Bronchial epithelial cell (primary cell): ENCODE data around the gene WIPF2. TPM values are rescaled to one million over a fixed set of nuclear protein-coding genes. Genes with fewer than 3 reads are reported as not detected.

Source experiments
- DNase-seq: peaks from one replicate; pipeline ENCODE4 v3.0.0-alpha.2; 2010; ENCODE audit warnings: low read depth
- FAIRE-seq: peaks from 2 replicates; lab custom pipeline; 2011; peaks lifted over from hg19 to GRCh38; lab: Jason Lieb, UNC
- H3K27me3 ChIP-seq: 2 replicates; pipeline ENCODE4 v1.5.1; 2011; ENCODE audit warnings: low read length; ENCODE audit not compliant: control insufficient read depth, insufficient read depth
- H3K36me3 ChIP-seq: 2 replicates; pipeline ENCODE4 v1.5.1; 2011; ENCODE audit warnings: low read length; ENCODE audit not compliant: control insufficient read depth, insufficient read depth
- H3K4me3 ChIP-seq: 2 replicates; pipeline ENCODE4 v1.5.1; 2011; ENCODE audit warnings: mild to moderate bottlenecking, low read depth, low read length, control low read depth
- total RNA-seq: library from RNA; depleted of rRNA; stranded (reverse); fragments of >200 nt; gene quantifications from 2 replicates; pipeline ENCODE4 v1.2.1, GENCODE V29; 2014
- TF ChIP-seq, protein P1 (sequence below): IDR thresholded peaks from 2 replicates; pipeline ENCODE4 v1.5.1; 2011; ENCODE audit warnings: mild to moderate bottlenecking, moderate library complexity, low read length, control low read depth, inconsistent platforms; ENCODE audit not compliant: insufficient read depth, severe bottlenecking

The WIPF2 gene
- total RNA-seq, 1 donor from 2014 or later, result 6.3 TPM

DNA sequence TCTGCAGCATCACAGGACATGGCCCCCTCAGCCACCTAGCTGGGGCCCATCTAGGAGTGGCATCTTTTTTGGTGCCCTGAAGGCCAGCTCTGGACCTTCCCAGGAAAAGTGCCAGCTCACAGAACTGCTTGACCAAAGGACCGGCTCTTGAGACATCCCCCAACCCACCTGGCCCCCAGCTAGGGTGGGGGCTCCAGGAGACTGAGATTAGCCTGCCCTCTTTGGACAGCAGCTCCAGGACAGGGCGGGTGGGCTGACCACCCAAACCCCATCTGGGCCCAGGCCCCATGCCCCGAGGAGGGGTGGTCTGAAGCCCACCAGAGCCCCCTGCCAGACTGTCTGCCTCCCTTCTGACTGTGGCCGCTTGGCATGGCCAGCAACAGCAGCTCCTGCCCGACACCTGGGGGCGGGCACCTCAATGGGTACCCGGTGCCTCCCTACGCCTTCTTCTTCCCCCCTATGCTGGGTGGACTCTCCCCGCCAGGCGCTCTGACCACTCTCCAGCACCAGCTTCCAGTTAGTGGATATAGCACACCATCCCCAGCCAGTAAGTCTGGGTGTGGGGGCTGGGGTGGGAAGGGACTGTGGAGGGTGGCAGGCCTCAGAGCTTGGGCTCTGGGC lies 111.9 kb downstream of the WIPF2 start:
- peaks cover 10% of the 10 kb centered on the region for H3K36me3 ChIP-seq
- no peak overlapping the region for H3K4me3 ChIP-seq
- DNase-seq (no peak), FAIRE-seq (no peak)
- no peaks in the 10 kb centered on the region for H3K27me3 ChIP-seq
- TF ChIP-seq, protein P1, sequence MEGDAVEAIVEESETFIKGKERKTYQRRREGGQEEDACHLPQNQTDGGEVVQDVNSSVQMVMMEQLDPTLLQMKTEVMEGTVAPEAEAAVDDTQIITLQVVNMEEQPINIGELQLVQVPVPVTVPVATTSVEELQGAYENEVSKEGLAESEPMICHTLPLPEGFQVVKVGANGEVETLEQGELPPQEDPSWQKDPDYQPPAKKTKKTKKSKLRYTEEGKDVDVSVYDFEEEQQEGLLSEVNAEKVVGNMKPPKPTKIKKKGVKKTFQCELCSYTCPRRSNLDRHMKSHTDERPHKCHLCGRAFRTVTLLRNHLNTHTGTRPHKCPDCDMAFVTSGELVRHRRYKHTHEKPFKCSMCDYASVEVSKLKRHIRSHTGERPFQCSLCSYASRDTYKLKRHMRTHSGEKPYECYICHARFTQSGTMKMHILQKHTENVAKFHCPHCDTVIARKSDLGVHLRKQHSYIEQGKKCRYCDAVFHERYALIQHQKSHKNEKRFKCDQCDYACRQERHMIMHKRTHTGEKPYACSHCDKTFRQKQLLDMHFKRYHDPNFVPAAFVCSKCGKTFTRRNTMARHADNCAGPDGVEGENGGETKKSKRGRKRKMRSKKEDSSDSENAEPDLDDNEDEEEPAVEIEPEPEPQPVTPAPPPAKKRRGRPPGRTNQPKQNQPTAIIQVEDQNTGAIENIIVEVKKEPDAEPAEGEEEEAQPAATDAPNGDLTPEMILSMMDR, result no peak

GRCh38 chr17:40331743-40332641 lies 112.9 kb downstream of the WIPF2 start:
- DNase-seq, result no peak
- no peak for FAIRE-seq

More at GRCh38 chr17:40331743-40332641, 112.9 kb downstream of the WIPF2 start:
- Histone ChIP-seq H3K4me3 (no peak overlapping the region), H3K27me3 (no peaks in the 10 kb centered on the region), H3K36me3 (peaks cover 10% of the 10 kb centered on the region)
- TF ChIP-seq, protein P1, result no peak

Other genes with a start within 250 kb of the WIPF2 start
- 79.8 and 83.1 TPM in 2 replicates for gene PSMD3, start 238.5 kb upstream of the WIPF2 start, total RNA-seq
- gene CSF3, start 203.9 kb upstream of the WIPF2 start, total RNA-seq, result under 0.01 TPM in 1 of 2 replicates, not detected in the other
- 23.0 and 25.0 TPM in 2 replicates for gene MED24, start 164.9 kb upstream of the WIPF2 start, total RNA-seq
- 4.2 and 5.8 TPM in 2 replicates for gene THRA, start 156.3 kb upstream of the WIPF2 start, total RNA-seq
- gene NR1D1, start 118.7 kb upstream of the WIPF2 start, total RNA-seq, result 0.51 and 0.79 TPM in 2 replicates
- 27.1 and 32.5 TPM in 2 replicates for gene MSL1, start 97.3 kb upstream of the WIPF2 start, total RNA-seq
- 14.7 and 15.3 TPM in 2 replicates for gene CASC3, start 78.8 kb upstream of the WIPF2 start, total RNA-seq
- gene RAPGEFL1, start 41.8 kb upstream of the WIPF2 start, total RNA-seq, result 11.1 and 30.0 TPM in 2 replicates
- 3.4 and 4.6 TPM in 2 replicates for gene CDC6, start 68.6 kb downstream of the WIPF2 start, total RNA-seq
- 1.3 and 2.3 TPM in 2 replicates for gene RARA, start 89.9 kb downstream of the WIPF2 start, total RNA-seq
- gene GJD3, start 145.4 kb downstream of the WIPF2 start, total RNA-seq, result 0.13 and 0.53 TPM in 2 replicates
- gene TOP2A, start 198.6 kb downstream of the WIPF2 start, total RNA-seq, result 0.79 and 2.0 TPM in 2 replicates
- 17.3 and 21.9 TPM in 2 replicates for gene IGFBP4, start 224.1 kb downstream of the WIPF2 start, total RNA-seq